PC-3 (cell line): Measurements from ENCODE around the gene CACNA1I. TPM values are rescaled to one million over a fixed set of nuclear protein-coding genes. Genes with fewer than 3 reads are reported as not detected.

ENCODE experiments used
- ATAC-seq: fragments of 200-7000 bp; cut with Tn5 transposase; 2 replicates; pipeline ENCODE4 v1.9.1; 2020; ENCODE audit warnings: mild to moderate bottlenecking, moderate library complexity
- BruUV-seq: library from RNA; stranded (reverse); fragments of 400-500 nt; replicated peaks from 2 replicates; lab custom pipeline; 2021; lab: Mats Ljungman, UMichigan
- CTCF ChIA-PET: fragments of 300-600 bp; sonication (Branson Sonifier 250); formaldehyde crosslinking; loops from one replicate; lab custom pipeline; 2022; ENCODE audit warnings: antibody characterized with exemption; lab: Charles Lee
- POLR2A ChIA-PET: fragments of 300-600 bp; sonication (Branson Sonifier 250); formaldehyde crosslinking; loops from one replicate; lab custom pipeline; 2022; ENCODE audit warnings: antibody characterized with exemption; ENCODE audit not compliant: unreplicated experiment; lab: Charles Lee
- DNase-seq: peaks from one replicate; pipeline ENCODE4 v3.0.0-alpha.2; 2015
- H2AFZ ChIP-seq: fragments of 300-600 bp; sonication (generic); 2 replicates; pipeline ENCODE4 v1.6.0; 2016; ENCODE audit warnings: antibody characterized with exemption, low read length
- H3F3A ChIP-seq: fragments of 300-600 bp; sonication (generic); one replicate; pipeline ENCODE4 v1.6.0; 2017; ENCODE audit warnings: antibody characterized with exemption, low read length, control low read depth, mild to moderate bottlenecking; ENCODE audit not compliant: unreplicated experiment
- H3K27ac ChIP-seq: fragments of 300-600 bp; sonication (generic); 2 replicates; pipeline ENCODE4 v1.5.1; 2016; ENCODE audit warnings: mild to moderate bottlenecking, low read length
- H3K27me3 ChIP-seq: fragments of 300-600 bp; sonication (generic); 2 replicates; pipeline ENCODE4 v1.6.1; 2016; ENCODE audit warnings: low read length, mixed read lengths
- H3K36me3 ChIP-seq: fragments of 300-600 bp; sonication (generic); 2 replicates; pipeline ENCODE4 v1.6.1; 2016; ENCODE audit warnings: low read depth, mixed run types, low read length, mixed read lengths
- H3K4me1 ChIP-seq: fragments of 300-600 bp; sonication (generic); 2 replicates; pipeline ENCODE4 v1.5.1; 2016; ENCODE audit warnings: low read length; ENCODE audit not compliant: insufficient read depth
- H3K4me2 ChIP-seq: fragments of 300-600 bp; sonication (generic); 2 replicates; pipeline ENCODE4 v1.6.0; 2016; ENCODE audit warnings: low read length
- H3K4me3 ChIP-seq: fragments of 300-600 bp; sonication (generic); 2 replicates; pipeline ENCODE4 v1.5.1; 2016; ENCODE audit warnings: mild to moderate bottlenecking, low read length, mixed read lengths
- H3K79me2 ChIP-seq: fragments of 300-600 bp; sonication (generic); 2 replicates; pipeline ENCODE4 v1.6.1; 2017; ENCODE audit warnings: low read length, mixed read lengths
- H3K9ac ChIP-seq: fragments of 300-600 bp; sonication (generic); 2 replicates; pipeline ENCODE4 v1.6.0; 2016; ENCODE audit warnings: mild to moderate bottlenecking, low read length
- H3K9me2 ChIP-seq: fragments of 300-600 bp; sonication (generic); replicated peaks from 2 replicates; pipeline ENCODE4 v1.6.1; 2016; ENCODE audit warnings: mixed run types, low read length, mixed read lengths
- H3K9me3 ChIP-seq: fragments of 300-600 bp; sonication (generic); 2 replicates; pipeline ENCODE4 v1.6.1; 2016; ENCODE audit warnings: low read length, mixed read lengths
- H4K20me1 ChIP-seq: fragments of 300-600 bp; sonication (generic); 2 replicates; pipeline ENCODE4 v1.6.1; 2016; ENCODE audit warnings: low read length, mixed read lengths
- EZH2 ChIP-seq: fragments of 300-600 bp; sonication (generic); IDR thresholded peaks from one replicate; pipeline ENCODE4 v1.6.1; 2017; ENCODE audit warnings: antibody characterized with exemption, mild to moderate bottlenecking, low read length; ENCODE audit not compliant: unreplicated experiment
- EZH2phosphoT487 ChIP-seq: fragments of 300-600 bp; sonication (generic); IDR thresholded peaks from 2 replicates; pipeline ENCODE4 v1.6.1; 2018; ENCODE audit warnings: mild to moderate bottlenecking, antibody characterized with exemption, low read length, borderline replicate concordance
- intact Hi-C: fragments of 100-400 bp; cut with micrococcal nuclease; formaldehyde crosslinking; loops from 2 replicates; pipeline ENCODE4 v1.9.0; 2023
- total RNA-seq: library from RNA; depleted of rRNA; stranded (reverse); fragments of >200 nt; gene quantifications from 2 replicates; pipeline ENCODE4 v1.2.3, GENCODE V29; 2014
- TF ChIP-seq, protein P1 (sequence below): fragments of 300-600 bp; sonication (generic); conservative IDR thresholded peaks from 2 replicates; pipeline ENCODE4 v1.5.1; 2017; ENCODE audit warnings: antibody characterized with exemption, low read depth, mild to moderate bottlenecking, low read length

The CACNA1I gene
- total RNA-seq, 1 experiment from 2014 or later: not detected

DNA sequence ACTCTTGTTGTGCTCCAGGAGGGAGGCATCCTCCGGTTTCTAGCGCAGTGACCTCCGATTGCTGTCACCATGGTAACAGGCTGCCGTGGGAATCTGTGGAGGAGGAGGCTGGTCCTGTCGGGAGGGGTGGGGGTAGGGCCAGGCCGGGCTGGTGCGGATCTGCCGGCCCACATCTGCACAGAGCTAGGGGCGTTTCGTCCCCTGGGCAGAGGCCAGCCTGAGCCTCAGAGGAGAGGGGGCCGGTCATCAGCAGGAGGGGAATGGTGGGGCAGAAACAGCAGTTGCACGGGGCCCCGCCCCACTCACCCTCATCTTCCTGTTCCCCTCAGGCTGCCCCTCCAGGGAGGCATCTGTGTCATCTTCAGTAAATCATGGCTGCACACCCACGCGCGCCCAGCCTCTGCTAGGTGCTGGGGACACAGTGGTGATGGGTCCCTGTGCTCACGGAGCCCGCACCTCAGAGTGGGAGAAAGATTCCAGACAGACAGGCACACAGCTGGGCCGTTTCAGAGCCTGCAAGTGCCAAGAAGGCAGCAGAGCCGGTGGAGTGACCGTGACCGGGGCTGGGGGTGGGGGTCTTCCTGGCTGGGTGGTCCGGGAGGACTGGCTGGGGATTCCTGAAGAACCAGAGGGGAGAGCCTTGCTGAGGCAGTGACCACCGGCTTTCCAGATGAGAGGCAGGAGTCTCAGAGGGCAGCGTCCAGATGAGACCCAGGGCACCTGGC, 120.5 kb downstream of the CACNA1I start:
- intact Hi-C loops: no loop called here
- Histone ChIP-seq H3K9ac (no peak overlapping the region), H3K4me2 (no peak overlapping the region), H3F3A (no peaks in the 10 kb centered on the region), H3K79me2 (no peaks in the 10 kb centered on the region), H4K20me1 (no peaks in the 10 kb centered on the region), H3K9me3 (no peaks in the 10 kb centered on the region), H3K9me2 (no peaks in the 10 kb centered on the region), H3K36me3 (no peaks in the 10 kb centered on the region), H3K27ac (no peak overlapping the region), H2AFZ (no peak overlapping the region), H3K4me3 (no peak overlapping the region), H3K4me1 (no peaks in the 10 kb centered on the region), H3K27me3 (peaks cover 3% of the 10 kb centered on the region; the same call in 1 of the 2 replicates)
- ChIA-PET POLR2A (no interaction called here), CTCF (no interaction called here)
- no peak for DNase-seq
- no TSS peak for BruUV-seq
- TF ChIP-seq EZH2phosphoT487: no peak
- TF ChIP-seq, protein P1, sequence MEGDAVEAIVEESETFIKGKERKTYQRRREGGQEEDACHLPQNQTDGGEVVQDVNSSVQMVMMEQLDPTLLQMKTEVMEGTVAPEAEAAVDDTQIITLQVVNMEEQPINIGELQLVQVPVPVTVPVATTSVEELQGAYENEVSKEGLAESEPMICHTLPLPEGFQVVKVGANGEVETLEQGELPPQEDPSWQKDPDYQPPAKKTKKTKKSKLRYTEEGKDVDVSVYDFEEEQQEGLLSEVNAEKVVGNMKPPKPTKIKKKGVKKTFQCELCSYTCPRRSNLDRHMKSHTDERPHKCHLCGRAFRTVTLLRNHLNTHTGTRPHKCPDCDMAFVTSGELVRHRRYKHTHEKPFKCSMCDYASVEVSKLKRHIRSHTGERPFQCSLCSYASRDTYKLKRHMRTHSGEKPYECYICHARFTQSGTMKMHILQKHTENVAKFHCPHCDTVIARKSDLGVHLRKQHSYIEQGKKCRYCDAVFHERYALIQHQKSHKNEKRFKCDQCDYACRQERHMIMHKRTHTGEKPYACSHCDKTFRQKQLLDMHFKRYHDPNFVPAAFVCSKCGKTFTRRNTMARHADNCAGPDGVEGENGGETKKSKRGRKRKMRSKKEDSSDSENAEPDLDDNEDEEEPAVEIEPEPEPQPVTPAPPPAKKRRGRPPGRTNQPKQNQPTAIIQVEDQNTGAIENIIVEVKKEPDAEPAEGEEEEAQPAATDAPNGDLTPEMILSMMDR: no peak
- no peak for TF ChIP-seq EZH2
- ATAC-seq: no peak

DNA sequence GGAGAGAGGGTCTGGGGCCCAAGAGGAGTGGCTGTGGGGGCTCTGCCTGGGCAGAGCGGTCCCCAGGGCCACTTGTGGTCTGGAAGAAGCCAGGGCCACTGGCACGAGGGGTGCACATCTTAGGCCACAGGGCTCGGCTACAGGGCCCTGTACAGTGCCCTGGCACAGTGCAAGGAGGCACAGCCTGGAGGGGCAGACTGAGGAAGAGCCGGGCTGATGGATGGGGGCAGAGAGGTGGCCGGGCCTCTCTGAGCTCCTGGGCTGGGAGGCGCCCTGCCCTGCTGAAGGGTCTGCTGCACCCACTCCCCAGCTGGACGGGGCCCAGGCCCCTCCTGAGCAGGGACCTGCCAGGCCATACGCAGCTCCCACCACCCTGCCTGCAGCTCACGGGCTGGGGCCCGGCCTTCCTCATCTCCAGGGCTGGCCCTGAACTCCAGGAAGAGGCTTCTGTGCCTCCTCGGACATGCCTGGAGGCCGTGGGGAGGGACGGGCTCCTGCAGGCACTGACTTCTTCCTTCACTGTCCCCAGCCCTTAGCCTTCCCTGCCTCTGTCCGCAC, 123.5 kb downstream of the CACNA1I start:
- Histone ChIP-seq H3K4me1 (no peaks in the 10 kb centered on the region), H3K4me2 (no peak overlapping the region), H3K36me3 (no peaks in the 10 kb centered on the region), H3F3A (no peaks in the 10 kb centered on the region), H2AFZ (no peak overlapping the region), H3K27ac (no peak overlapping the region), H3K27me3 (peaks cover 3% of the 10 kb centered on the region; the same call in 1 of the 2 replicates), H3K79me2 (no peaks in the 10 kb centered on the region), H3K9ac (no peak overlapping the region), H3K9me3 (no peaks in the 10 kb centered on the region), H3K4me3 (no peak overlapping the region), H4K20me1 (no peaks in the 10 kb centered on the region), H3K9me2 (no peaks in the 10 kb centered on the region)
- intact Hi-C loops: no loop called here
- ChIA-PET CTCF (no interaction called here), POLR2A (no interaction called here)
- no TSS peak for BruUV-seq
- ATAC-seq (no peak), DNase-seq (no peak)
- no peak for TF ChIP-seq EZH2
- TF ChIP-seq EZH2phosphoT487: no peak
- TF ChIP-seq, protein P1: no peak

DNA sequence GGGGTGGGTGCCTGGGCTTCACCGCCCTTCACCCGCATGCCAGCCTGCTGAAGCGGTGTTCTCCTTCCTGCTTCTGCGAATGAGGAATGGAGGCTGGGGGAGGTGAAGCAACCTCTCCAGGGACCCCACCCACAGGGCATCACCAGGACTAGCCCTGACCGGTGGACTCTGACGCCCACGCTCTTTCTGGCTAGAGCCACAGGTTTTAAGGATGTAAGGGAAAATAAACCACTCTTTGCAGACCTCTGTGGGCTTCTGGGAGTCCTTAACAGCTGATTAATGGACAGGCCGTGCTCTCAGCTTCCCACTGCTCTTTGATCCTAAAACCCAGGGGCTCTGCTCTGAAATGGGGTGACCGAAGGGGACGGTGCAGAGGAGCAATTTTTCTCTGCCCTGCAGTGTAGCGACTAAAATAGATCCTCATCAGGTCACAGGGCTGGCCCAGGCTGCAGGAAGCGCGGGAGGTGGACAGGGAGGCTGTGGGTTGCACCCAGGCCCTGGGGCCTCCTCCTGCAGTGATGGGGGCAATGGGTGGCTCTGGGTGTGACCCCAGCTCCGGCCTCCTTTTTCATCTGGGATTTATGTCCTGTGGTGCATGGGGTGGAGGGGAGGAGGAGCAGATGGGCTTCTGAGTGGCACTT, 127.4 kb downstream of the CACNA1I start:
- no peaks in the 10 kb centered on the region for H4K20me1 ChIP-seq
- no peaks in the 10 kb centered on the region for H3K9me2 ChIP-seq
- TF ChIP-seq EZH2: no peak
- ATAC-seq: no peak
- H3K27me3 ChIP-seq: peaks cover 20% of the 10 kb centered on the region; the same call in 1 of the 2 replicates
- intact Hi-C loops: no loop called here
- H3K4me2 ChIP-seq: no peak overlapping the region
- H3K9me3 ChIP-seq: no peaks in the 10 kb centered on the region
- H3K9ac ChIP-seq: no peak overlapping the region
- H3K36me3 ChIP-seq: no peaks in the 10 kb centered on the region
- H2AFZ ChIP-seq: no peak overlapping the region
- H3K4me3 ChIP-seq: no peak overlapping the region
- no peaks in the 10 kb centered on the region for H3K4me1 ChIP-seq
- no peaks in the 10 kb centered on the region for H3K79me2 ChIP-seq
- H3K27ac ChIP-seq: no peak overlapping the region
- no peak for DNase-seq
- POLR2A ChIA-PET: no interaction called here
- BruUV-seq: no TSS peak
- H3F3A ChIP-seq: no peaks in the 10 kb centered on the region
- CTCF ChIA-PET: no interaction called here
